Kidney epithelial cell (primary cell): ENCODE results near the gene TMC1. TPM values are rescaled to one million over a fixed set of nuclear protein-coding genes. Genes with fewer than 3 reads are reported as not detected.

Source experiments
- DNase-seq: peaks from one replicate; pipeline ENCODE4 v3.0.0-alpha.2; 2010; ENCODE audit warnings: low read depth
- H3K27me3 ChIP-seq: 2 replicates; pipeline ENCODE4 v1.6.0; 2011; ENCODE audit warnings: low read length; ENCODE audit not compliant: control insufficient read depth, insufficient read depth
- H3K36me3 ChIP-seq: 2 replicates; pipeline ENCODE4 v1.5.1; 2011; ENCODE audit warnings: low read length; ENCODE audit not compliant: control insufficient read depth, insufficient read depth
- H3K4me3 ChIP-seq: 2 replicates; pipeline ENCODE4 v1.5.1; 2011; ENCODE audit warnings: low read depth, mild to moderate bottlenecking, control low read depth, low read length
- total RNA-seq: library from RNA; depleted of rRNA; stranded (reverse); fragments of >200 nt; gene quantifications from 2 replicates; pipeline ENCODE4 v1.2.3, GENCODE V29; 2015
- TF ChIP-seq, protein P1 (sequence below): IDR thresholded peaks from 2 replicates; pipeline ENCODE4 v1.5.1; 2011; ENCODE audit warnings: mild to moderate bottlenecking, moderate library complexity, low read length, control low read depth, inconsistent platforms; ENCODE audit not compliant: insufficient read depth, poor library complexity, severe bottlenecking

TMC1 gene
- total RNA-seq, 1 donor from 2014 or later = not detected

DNA sequence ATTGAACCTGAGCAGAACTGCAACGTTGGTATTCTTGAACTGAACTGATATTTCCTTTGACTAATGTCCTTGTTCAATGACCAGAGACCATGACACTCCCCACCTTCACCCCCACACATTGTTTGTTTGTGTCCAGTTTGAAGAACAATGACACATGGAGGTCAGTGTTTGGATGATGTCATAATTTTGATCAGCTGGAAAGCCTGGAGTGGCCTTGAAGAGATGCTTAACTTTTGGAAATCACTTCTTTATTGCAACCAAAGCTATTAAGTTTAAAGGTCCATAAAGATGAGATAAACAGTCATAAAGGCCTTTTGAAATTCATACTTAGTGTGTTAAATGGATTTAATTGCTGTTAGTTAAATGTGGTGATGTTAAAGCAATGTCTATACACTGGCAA, 92.7 kb downstream of the TMC1 start:
- DNase-seq = no peak
- TF ChIP-seq, protein P1, sequence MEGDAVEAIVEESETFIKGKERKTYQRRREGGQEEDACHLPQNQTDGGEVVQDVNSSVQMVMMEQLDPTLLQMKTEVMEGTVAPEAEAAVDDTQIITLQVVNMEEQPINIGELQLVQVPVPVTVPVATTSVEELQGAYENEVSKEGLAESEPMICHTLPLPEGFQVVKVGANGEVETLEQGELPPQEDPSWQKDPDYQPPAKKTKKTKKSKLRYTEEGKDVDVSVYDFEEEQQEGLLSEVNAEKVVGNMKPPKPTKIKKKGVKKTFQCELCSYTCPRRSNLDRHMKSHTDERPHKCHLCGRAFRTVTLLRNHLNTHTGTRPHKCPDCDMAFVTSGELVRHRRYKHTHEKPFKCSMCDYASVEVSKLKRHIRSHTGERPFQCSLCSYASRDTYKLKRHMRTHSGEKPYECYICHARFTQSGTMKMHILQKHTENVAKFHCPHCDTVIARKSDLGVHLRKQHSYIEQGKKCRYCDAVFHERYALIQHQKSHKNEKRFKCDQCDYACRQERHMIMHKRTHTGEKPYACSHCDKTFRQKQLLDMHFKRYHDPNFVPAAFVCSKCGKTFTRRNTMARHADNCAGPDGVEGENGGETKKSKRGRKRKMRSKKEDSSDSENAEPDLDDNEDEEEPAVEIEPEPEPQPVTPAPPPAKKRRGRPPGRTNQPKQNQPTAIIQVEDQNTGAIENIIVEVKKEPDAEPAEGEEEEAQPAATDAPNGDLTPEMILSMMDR = no peak
- Histone ChIP-seq H3K27me3 (no peaks in the 10 kb centered on the region), H3K4me3 (no peak overlapping the region), H3K36me3 (no peaks in the 10 kb centered on the region)

DNA sequence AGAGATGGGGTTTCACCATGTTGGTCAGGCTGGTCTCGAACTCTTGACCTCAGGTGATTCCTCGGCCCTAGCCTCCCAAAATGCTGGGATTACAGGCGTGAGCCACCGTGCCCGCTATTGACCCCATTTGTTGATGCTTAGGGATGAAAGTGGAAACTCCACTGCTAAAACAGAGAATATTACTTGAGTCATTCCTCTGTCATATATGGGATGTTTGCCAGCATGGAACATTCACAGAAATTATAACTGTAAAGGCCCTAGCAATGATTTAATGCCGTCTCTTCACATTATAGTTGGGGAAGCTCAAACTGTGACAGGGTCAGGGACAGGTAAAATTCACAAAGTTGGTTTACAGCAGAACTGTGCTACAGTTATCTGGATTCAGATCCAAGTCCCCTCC, 94.5 kb downstream of the TMC1 start:
- no peak for DNase-seq
- H3K4me3 ChIP-seq = no peak overlapping the region
- TF ChIP-seq, protein P1 = no peak
- H3K27me3 ChIP-seq = no peaks in the 10 kb centered on the region
- no peaks in the 10 kb centered on the region for H3K36me3 ChIP-seq

DNA sequence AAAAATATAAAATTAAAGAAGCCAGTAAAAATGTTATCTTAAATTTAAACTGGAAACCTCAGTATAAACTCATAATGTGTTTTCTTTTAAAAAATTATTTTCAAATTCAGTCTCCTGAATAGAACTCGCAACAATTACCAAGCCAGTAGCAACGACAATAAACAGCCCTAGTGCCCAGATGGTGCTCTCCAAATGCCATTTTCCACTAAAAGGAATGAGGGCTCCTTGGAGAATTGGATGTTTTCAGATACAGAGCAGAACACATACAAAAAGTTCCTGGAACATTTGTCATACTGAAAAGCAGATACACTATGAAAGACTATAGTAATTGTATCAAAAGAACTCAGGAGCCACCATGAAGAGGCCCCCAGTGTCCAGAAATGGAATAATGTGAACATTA, 97.4 kb downstream of the TMC1 start:
- Histone ChIP-seq H3K36me3 (no peaks in the 10 kb centered on the region), H3K4me3 (no peak overlapping the region), H3K27me3 (no peaks in the 10 kb centered on the region)
- TF ChIP-seq, protein P1 = no peak
- no peak for DNase-seq

DNA sequence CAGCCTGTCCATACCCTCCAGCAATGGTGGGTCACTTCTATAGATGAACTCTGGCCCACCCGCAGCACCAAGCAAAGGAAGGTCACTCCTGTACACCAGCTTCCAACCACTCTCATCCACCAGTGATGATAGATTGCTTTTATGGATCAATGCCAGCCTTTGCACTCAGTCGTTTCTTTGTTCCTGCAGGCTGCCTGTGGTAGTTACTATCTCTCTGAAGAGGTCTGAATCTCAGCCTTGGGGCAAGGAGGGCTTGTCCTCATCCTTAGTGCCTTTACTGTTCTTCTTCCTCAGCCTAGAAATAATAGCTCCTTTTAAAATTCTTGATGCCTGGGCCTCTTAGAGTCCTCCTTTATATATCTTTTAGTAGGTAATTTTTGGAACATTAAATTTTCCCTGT, 100.8 kb downstream of the TMC1 start:
- no peak for DNase-seq
- TF ChIP-seq, protein P1 = no peak
- H3K4me3 ChIP-seq = no peak overlapping the region
- no peaks in the 10 kb centered on the region for H3K36me3 ChIP-seq
- no peaks in the 10 kb centered on the region for H3K27me3 ChIP-seq

DNA sequence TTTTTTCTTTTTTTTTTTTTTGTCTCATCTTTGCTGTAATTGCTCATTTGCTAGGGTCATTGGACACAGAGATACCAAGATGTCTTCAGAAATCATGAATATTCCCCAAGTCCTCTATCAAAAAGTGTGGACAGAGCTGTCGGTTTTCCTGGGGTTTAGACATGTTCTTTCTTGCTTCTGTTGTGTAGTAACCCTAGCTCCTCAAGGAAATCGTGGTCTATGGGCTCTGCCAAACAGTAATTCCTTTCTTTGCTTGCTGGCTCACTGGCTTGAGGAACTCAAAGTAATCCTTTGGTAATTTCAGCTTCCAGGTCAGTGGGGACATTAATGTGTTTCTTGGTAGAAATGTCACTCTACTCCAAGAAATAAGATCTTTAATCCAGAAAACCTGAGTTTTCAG, 101.7 kb downstream of the TMC1 start:
- no peak for DNase-seq
- TF ChIP-seq, protein P1 = no peak
- Histone ChIP-seq H3K27me3 (no peaks in the 10 kb centered on the region), H3K36me3 (no peaks in the 10 kb centered on the region), H3K4me3 (no peak overlapping the region)

DNA sequence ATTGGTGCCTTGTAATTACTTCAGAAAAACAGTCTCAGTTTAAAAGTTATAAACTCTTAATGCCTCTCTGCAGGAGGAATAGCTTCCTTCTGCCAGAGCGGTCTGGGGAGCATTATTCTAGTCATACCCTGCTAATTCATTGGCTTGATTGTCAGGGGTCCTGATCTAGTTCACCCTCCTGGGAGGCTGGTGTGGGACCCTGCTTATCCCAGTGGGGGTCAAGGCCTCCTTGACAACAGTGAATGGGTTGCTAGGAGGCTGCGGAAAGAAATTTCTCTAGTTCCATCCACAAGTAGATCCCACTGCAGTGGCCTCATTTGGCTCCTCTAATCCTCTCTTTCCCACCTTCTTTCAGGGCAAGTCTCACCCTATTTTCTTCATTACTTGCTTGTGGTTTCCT, 105.7 kb downstream of the TMC1 start:
- Histone ChIP-seq H3K36me3 (no peaks in the 10 kb centered on the region), H3K27me3 (no peaks in the 10 kb centered on the region), H3K4me3 (no peak overlapping the region)
- TF ChIP-seq, protein P1 = no peak
- DNase-seq = no peak
